Transverse colon (tissue), 4 donors: ENCODE data around the gene DLG2. TPM values are rescaled to one million over a fixed set of nuclear protein-coding genes. Genes with fewer than 3 reads are reported as not detected.
A peak's percentile ranks its signal among the peaks of the same experiment; 100 is the strongest.

Experiments
- DNase-seq: peaks from one replicate; pipeline ENCODE4 v3.0.0-alpha.2; 2019
- H3K27ac ChIP-seq, 4 donors: fragments of 200-600 bp; sonication (generic); 2 replicates each; pipeline ENCODE4 v1.5.1; 2016 to 2018; ENCODE audit warnings: inconsistent platforms in 4 of 4
- H3K27me3 ChIP-seq: fragments of 200-600 bp; sonication (generic); 2 replicates; pipeline ENCODE4 v1.5.1; 2017; ENCODE audit warnings: inconsistent platforms
- H3K36me3 ChIP-seq, 4 donors: fragments of 200-600 bp; sonication (generic); 2 replicates each; pipeline ENCODE4 v1.5.1; 2017 to 2019; ENCODE audit warnings: inconsistent platforms in 4 of 4
- H3K4me1 ChIP-seq, 4 donors: fragments of 200-600 bp; sonication (generic); 2 replicates each; pipeline ENCODE4 v1.5.1; 2017 to 2020; ENCODE audit warnings: inconsistent platforms in 4 of 4
- H3K4me3 ChIP-seq, 4 donors: fragments of 200-600 bp; sonication (generic); 1 replicate in 1 of 4; 2 replicates in 3 of 4; pipeline versions ENCODE4 v1.5.1 to v1.6.1; 2017 to 2019; ENCODE audit warnings: inconsistent platforms in 4 of 4
- H3K9me3 ChIP-seq, 2 donors: fragments of 200-600 bp; sonication (generic); 2 replicates each; pipeline ENCODE4 v1.5.1; 2017 to 2019; ENCODE audit warnings: inconsistent platforms in 2 of 2
- CTCF ChIP-seq, 5 experiments: fragments of 200-600 bp in 3 of 5; fragments of 450-650 bp in 2 of 5; sonication (generic) in 3 of 5; IDR thresholded peaks; 1 replicate in 2 of 5; 2 replicates in 3 of 5; pipeline ENCODE4 v1.5.1; 2016 to 2017; ENCODE audit warnings: antibody characterized with exemption in 5 of 5, inconsistent platforms in 3 of 5, mild to moderate bottlenecking in 2 of 5, moderate library complexity in 1 of 5
- EP300 ChIP-seq: sonication (generic); formaldehyde crosslinking; IDR thresholded peaks from one replicate; pipeline ENCODE4 v1.6.1; 2017; ENCODE audit warnings: antibody characterized with exemption, low read depth
- POLR2A ChIP-seq: fragments of 450-650 bp; IDR thresholded peaks from one replicate; pipeline ENCODE4 v1.6.1; 2016; ENCODE audit warnings: antibody characterized with exemption, mild to moderate bottlenecking, moderate library complexity
- POLR2AphosphoS5 ChIP-seq, 3 donors: sonication (generic); formaldehyde crosslinking; IDR thresholded peaks; one replicate each; pipeline ENCODE4 v1.6.1; 2016; ENCODE audit warnings: antibody characterized with exemption in 3 of 3
- WGBS, 2 donors: methylation state at CpG; one replicate each; pipeline ENCODE4 v1.1.5; 2018; ENCODE audit warnings: low coverage in 1 of 2; 5-methylcytosine and 5-hydroxymethylcytosine counted together
- in situ Hi-C, 4 donors: fragments of 200-750 bp; cut with MboI; loops; one replicate each; pipeline versions ENCODE4 v1.15.0 to v1.15.1; 2017; ENCODE audit warnings: low sequenced_read_pairs in 3 of 4, low pct_ligation_motif_present in 1 of 4, low pct_unique_long_range_greater_than_20kb in 1 of 4
- intact Hi-C: fragments of 100-400 bp; cut with DNase I; formaldehyde crosslinking; loops from one replicate; pipeline ENCODE4 v1.15.1; 2023; ENCODE audit warnings: low total_unique reads
- total RNA-seq, 4 donors: library from RNA; depleted of rRNA; stranded (reverse); fragments of >200 nt; gene quantifications; one replicate each; pipeline ENCODE4 v1.1.0, GENCODE V29; 2016

DLG2 gene
- total RNA-seq, 4 donors from 2014 or later = 1.9 to 28.3 (median 3.7) TPM

GRCh38 chr11:85634747-85635146, 7.6 kb upstream of the DLG2 start:
- 74 to 79% methylated on average over 3 of the region's 3 CpGs for WGBS, 2 donors
- intact Hi-C loops (no loop called here), in situ Hi-C loops (no loop called here)
- H3K9me3 ChIP-seq = no peaks in the 10 kb centered on the region
- peaks cover 0 to 10% (median 3%) of the 10 kb centered on the region in 4 donors for H3K4me1 ChIP-seq
- no peak overlapping the region for H3K27ac ChIP-seq
- no peak overlapping the region for H3K4me3 ChIP-seq
- TF ChIP-seq CTCF (IDR thresholded peaks at IDR 0.05) (no peak), POLR2AphosphoS5 (IDR thresholded peaks at IDR 0.05) (no peak), POLR2A (no peak), EP300 (no peak)
- DNase-seq = no peak
- peaks cover 0 to 39% (median 11%) of the 10 kb centered on the region in 4 donors for H3K36me3 ChIP-seq
- H3K27me3 ChIP-seq = no peaks in the 10 kb centered on the region

GRCh38 chr11:85628771-85629341, 1.7 kb upstream of the DLG2 start:
- Histone ChIP-seq H3K36me3 (peaks cover 0 to 10% (median 0%) of the 10 kb centered on the region in 4 donors), H3K9me3 (no peaks in the 10 kb centered on the region), H3K27me3 (no peaks in the 10 kb centered on the region), H3K27ac (peak overlapping the region; percentile 91 to 96 (median 94)), H3K4me3 (peak overlapping the region; percentile 31 to 87 (median 53)), H3K4me1 (peaks cover 8 to 29% (median 10%) of the 10 kb centered on the region in 4 donors)
- in situ Hi-C loops (no loop called here), intact Hi-C loops (loop anchor here (5.0 kb wide), 1 partner anchor 33 kb away; no protein-coding TSS in a partner anchor)
- no peak for TF ChIP-seq EP300
- no peak for TF ChIP-seq CTCF (IDR thresholded peaks at IDR 0.05)
- no peak for TF ChIP-seq POLR2AphosphoS5 (IDR thresholded peaks at IDR 0.05)
- TF ChIP-seq POLR2A = no peak
- DNase-seq = no peak
- WGBS, 2 donors = 1% methylated on average over 13 of the region's 13 CpGs

GRCh38 chr11:85627998-85628770, 1.0 kb upstream of the DLG2 start, which contains the start of gene TMEM126B:
TSS of gene TMEM126B (plus strand) at chr11:85628593. CDS start at chr11:85628608, 15 bp downstream.
- Histone ChIP-seq H3K36me3 (peaks cover 0 to 10% (median 0%) of the 10 kb centered on the region in 4 donors), H3K9me3 (no peaks in the 10 kb centered on the region), H3K4me1 (peaks cover 8 to 29% (median 10%) of the 10 kb centered on the region in 4 donors), H3K27ac (peak within 1 kb of the TSS; percentile 91 to 96 (median 94)), H3K27me3 (no peaks in the 10 kb centered on the region), H3K4me3 (peak within 1 kb of the TSS; percentile 51 to 87 (median 55))
- 0 to 1% methylated on average over 3 to 41 of the region's 41 CpGs for WGBS, 2 donors
- peak; percentile 98 for DNase-seq
- intact Hi-C loops (loop anchor here (5.0 kb wide), 1 partner anchor 34 kb away; no protein-coding TSS in a partner anchor), in situ Hi-C loops (no loop called here)
- TF ChIP-seq CTCF (IDR thresholded peaks at IDR 0.05) (no peak), EP300 (peak; percentile 68), POLR2A (peak; percentile 88), POLR2AphosphoS5 (IDR thresholded peaks at IDR 0.05) (peak; percentile 93 to 96 (median 95))

DNA sequence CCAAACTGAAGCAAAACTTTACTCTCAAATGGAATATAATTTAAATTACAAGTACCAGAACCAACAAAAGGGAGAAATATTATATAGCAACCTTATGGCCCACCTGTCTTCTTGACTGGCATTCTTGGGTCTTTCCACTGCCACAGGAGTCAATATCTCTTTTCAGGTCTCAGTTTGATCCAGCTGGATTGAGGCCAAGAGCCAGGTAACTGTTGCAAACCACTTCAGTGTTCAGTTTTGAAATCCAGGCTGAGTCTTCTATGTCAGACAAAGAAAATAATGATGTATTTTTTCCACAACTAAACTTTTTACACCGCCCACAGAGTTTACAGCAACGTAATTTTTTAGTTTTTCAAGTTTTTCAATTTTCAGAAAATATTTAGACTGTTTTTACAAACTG, 648 bp downstream of the DLG2 start:
- no peaks in the 10 kb centered on the region for H3K27me3 ChIP-seq
- WGBS, 2 donors = 46 to 56% methylated on average over 2 of the region's 2 CpGs
- DNase-seq = no peak
- peaks cover 8 to 29% (median 10%) of the 10 kb centered on the region in 4 donors for H3K4me1 ChIP-seq
- TF ChIP-seq POLR2AphosphoS5 (IDR thresholded peaks at IDR 0.05) = no peak
- TF ChIP-seq CTCF (IDR thresholded peaks at IDR 0.05) = no peak
- no peak for TF ChIP-seq EP300
- TF ChIP-seq POLR2A = no peak
- in situ Hi-C loops (no loop called here), intact Hi-C loops (loop anchor here (5.0 kb wide), 1 partner anchor 36 kb away; no protein-coding TSS in a partner anchor)
- H3K36me3 ChIP-seq = peaks cover 0 to 10% (median 0%) of the 10 kb centered on the region in 4 donors
- peak overlapping the region in 1 of 4 donors; percentile 87 for H3K4me3 ChIP-seq
- no peaks in the 10 kb centered on the region for H3K9me3 ChIP-seq
- peak overlapping the region; percentile 91 to 96 (median 94) for H3K27ac ChIP-seq
